Transverse colon (tissue), 4 donors: ENCODE results near the gene VCX2. TPM values are rescaled to one million over a fixed set of nuclear protein-coding genes. Genes with fewer than 3 reads are reported as not detected.

Experiments used
- DNase-seq: peaks from one replicate; pipeline ENCODE4 v3.0.0-alpha.2; 2019
- H3K27ac ChIP-seq, 4 donors: fragments of 200-600 bp; sonication (generic); 2 replicates each; pipeline ENCODE4 v1.5.1; 2016 to 2018; ENCODE audit warnings: inconsistent platforms in 4 of 4
- H3K27me3 ChIP-seq: fragments of 200-600 bp; sonication (generic); 2 replicates; pipeline ENCODE4 v1.5.1; 2017; ENCODE audit warnings: inconsistent platforms
- H3K36me3 ChIP-seq, 4 donors: fragments of 200-600 bp; sonication (generic); 2 replicates each; pipeline ENCODE4 v1.5.1; 2017 to 2019; ENCODE audit warnings: inconsistent platforms in 4 of 4
- H3K4me1 ChIP-seq, 4 donors: fragments of 200-600 bp; sonication (generic); 2 replicates each; pipeline ENCODE4 v1.5.1; 2017 to 2020; ENCODE audit warnings: inconsistent platforms in 4 of 4
- H3K4me3 ChIP-seq, 4 donors: fragments of 200-600 bp; sonication (generic); 1 replicate in 1 of 4; 2 replicates in 3 of 4; pipeline versions ENCODE4 v1.5.1 to v1.6.1; 2017 to 2019; ENCODE audit warnings: inconsistent platforms in 4 of 4
- H3K9me3 ChIP-seq, 2 donors: fragments of 200-600 bp; sonication (generic); 2 replicates each; pipeline ENCODE4 v1.5.1; 2017 to 2019; ENCODE audit warnings: inconsistent platforms in 2 of 2
- CTCF ChIP-seq, 5 experiments: fragments of 200-600 bp in 3 of 5; fragments of 450-650 bp in 2 of 5; sonication (generic) in 3 of 5; IDR thresholded peaks; 1 replicate in 2 of 5; 2 replicates in 3 of 5; pipeline ENCODE4 v1.5.1; 2016 to 2017; ENCODE audit warnings: antibody characterized with exemption in 5 of 5, inconsistent platforms in 3 of 5, mild to moderate bottlenecking in 2 of 5, moderate library complexity in 1 of 5
- EP300 ChIP-seq: sonication (generic); formaldehyde crosslinking; IDR thresholded peaks from one replicate; pipeline ENCODE4 v1.6.1; 2017; ENCODE audit warnings: antibody characterized with exemption, low read depth
- POLR2A ChIP-seq: fragments of 450-650 bp; IDR thresholded peaks from one replicate; pipeline ENCODE4 v1.6.1; 2016; ENCODE audit warnings: antibody characterized with exemption, mild to moderate bottlenecking, moderate library complexity
- POLR2AphosphoS5 ChIP-seq, 3 donors: sonication (generic); formaldehyde crosslinking; IDR thresholded peaks; one replicate each; pipeline ENCODE4 v1.6.1; 2016; ENCODE audit warnings: antibody characterized with exemption in 3 of 3
- WGBS, 2 donors: methylation state at CpG; one replicate each; pipeline ENCODE4 v1.1.5; 2018; ENCODE audit warnings: low coverage in 1 of 2; 5-methylcytosine and 5-hydroxymethylcytosine counted together
- in situ Hi-C, 4 donors: fragments of 200-750 bp; cut with MboI; loops; one replicate each; pipeline versions ENCODE4 v1.15.0 to v1.15.1; 2017; ENCODE audit warnings: low sequenced_read_pairs in 3 of 4, low pct_ligation_motif_present in 1 of 4, low pct_unique_long_range_greater_than_20kb in 1 of 4
- intact Hi-C: fragments of 100-400 bp; cut with DNase I; formaldehyde crosslinking; loops from one replicate; pipeline ENCODE4 v1.15.1; 2023; ENCODE audit warnings: low total_unique reads
- total RNA-seq, 4 donors: library from RNA; depleted of rRNA; stranded (reverse); fragments of >200 nt; gene quantifications; one replicate each; pipeline ENCODE4 v1.1.0, GENCODE V29; 2016

Gene VCX2
- total RNA-seq, 4 donors from 2014 or later: not detected

- no peak overlapping the region for H3K27ac ChIP-seq
- H3K9me3 ChIP-seq: no peaks in the 10 kb centered on the region
- in situ Hi-C loops: no loop called here
- no peaks in the 10 kb centered on the region for H3K27me3 ChIP-seq
- no peak for TF ChIP-seq POLR2A
- TF ChIP-seq CTCF (IDR thresholded peaks at IDR 0.05): no peak
- no peak for TF ChIP-seq EP300
- TF ChIP-seq POLR2AphosphoS5 (IDR thresholded peaks at IDR 0.05): no peak
- no peaks in the 10 kb centered on the region for H3K4me1 ChIP-seq
- no peak overlapping the region for H3K4me3 ChIP-seq
- WGBS, 2 donors: 49 to 80% methylated on average over 1 to 4 of the region's 4 CpGs
- H3K36me3 ChIP-seq: no peaks in the 10 kb centered on the region
- intact Hi-C loops: no loop called here
- no peak for DNase-seq
Observed at GRCh38 chrX:8147226-8147625, 23.8 kb downstream of the VCX2 start.

- Histone ChIP-seq H3K27me3 (no peaks in the 10 kb centered on the region), H3K36me3 (no peaks in the 10 kb centered on the region), H3K4me3 (no peak overlapping the region), H3K9me3 (no peaks in the 10 kb centered on the region), H3K4me1 (no peaks in the 10 kb centered on the region), H3K27ac (no peak overlapping the region)
- 94% methylated on average over 20 of the region's 24 CpGs; no CpG with 5 or more reads in 1 of the 2 donors for WGBS, 2 donors
- TF ChIP-seq EP300: no peak
- TF ChIP-seq POLR2AphosphoS5 (IDR thresholded peaks at IDR 0.05): no peak
- TF ChIP-seq POLR2A: no peak
- TF ChIP-seq CTCF (IDR thresholded peaks at IDR 0.05): no peak
- in situ Hi-C loops (no loop called here), intact Hi-C loops (no loop called here)
- no peak for DNase-seq
Observed at GRCh38 chrX:8144925-8145324, 26.1 kb downstream of the VCX2 start.

GRCh38 chrX:8141896-8142295 lies 29.2 kb downstream of the VCX2 start:
- Histone ChIP-seq H3K27me3 (no peaks in the 10 kb centered on the region), H3K9me3 (no peaks in the 10 kb centered on the region), H3K4me1 (no peaks in the 10 kb centered on the region), H3K4me3 (no peak overlapping the region), H3K27ac (no peak overlapping the region), H3K36me3 (no peaks in the 10 kb centered on the region)
- WGBS, 2 donors: 77% methylated on average over 3 of the region's 3 CpGs; no CpG with 5 or more reads in 1 of the 2 donors
- no peak for DNase-seq
- intact Hi-C loops (no loop called here), in situ Hi-C loops (no loop called here)
- TF ChIP-seq POLR2AphosphoS5 (IDR thresholded peaks at IDR 0.05) (no peak), EP300 (no peak)

- Histone ChIP-seq H3K27ac (no peak overlapping the region), H3K4me3 (no peak overlapping the region), H3K4me1 (no peaks in the 10 kb centered on the region), H3K36me3 (no peaks in the 10 kb centered on the region), H3K27me3 (no peaks in the 10 kb centered on the region), H3K9me3 (no peaks in the 10 kb centered on the region)
- in situ Hi-C loops (no loop called here), intact Hi-C loops (no loop called here)
- 84 to 94% methylated on average over 3 to 10 of the region's 10 CpGs for WGBS, 2 donors
- DNase-seq: no peak
- TF ChIP-seq POLR2A (no peak), CTCF (IDR thresholded peaks at IDR 0.05) (no peak)
Observed at GRCh38 chrX:8140986-8141744, 29.9 kb downstream of the VCX2 start.

GRCh38 chrX:8139716-8140115 lies 31.4 kb downstream of the VCX2 start:
- TF ChIP-seq POLR2A (no peak), POLR2AphosphoS5 (IDR thresholded peaks at IDR 0.05) (no peak), CTCF (IDR thresholded peaks at IDR 0.05) (no peak), EP300 (no peak)
- Histone ChIP-seq H3K27me3 (no peaks in the 10 kb centered on the region), H3K9me3 (no peaks in the 10 kb centered on the region), H3K4me3 (no peak overlapping the region), H3K27ac (no peak overlapping the region), H3K4me1 (no peaks in the 10 kb centered on the region), H3K36me3 (no peaks in the 10 kb centered on the region)
- 50 to 81% methylated on average over 2 to 4 of the region's 4 CpGs for WGBS, 2 donors
- intact Hi-C loops (no loop called here), in situ Hi-C loops (no loop called here)
- DNase-seq: no peak
